Suppressor macrophage treated with lipopolysaccharide for 1 hour (primary cell): ENCODE results near the gene SYTL5.

Source experiments
- DNase-seq, 3 donors: peaks; one replicate each; pipeline ENCODE4 v3.0.0-alpha.2; 2020 to 2022

Gene SYTL5

DNA sequence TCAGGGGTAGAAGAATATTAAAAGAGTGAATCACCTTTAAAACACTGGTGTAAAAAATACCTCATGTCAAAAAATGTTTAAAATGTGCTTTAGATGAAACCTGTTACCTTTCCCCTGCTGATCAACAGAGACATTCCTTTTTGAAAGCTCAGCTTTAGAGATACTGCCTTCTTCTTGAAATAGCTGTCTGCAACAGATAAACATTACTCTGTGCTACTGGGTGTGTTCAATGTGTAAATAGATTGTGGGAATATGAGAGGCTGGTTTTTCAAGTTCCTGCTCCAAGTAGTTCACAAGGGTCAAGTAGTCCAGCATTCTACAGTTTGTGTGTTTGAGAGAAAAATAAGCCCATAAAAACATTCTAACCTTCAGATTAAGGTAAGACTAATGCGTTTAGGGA, at the start of gene SYTL5:
SYTL5 (plus strand) TSS at position 263 of the 400 bp plus-strand sequence. CDS start 27,337 bp downstream, outside the sequence.
- DNase-seq, result no peak

DNA sequence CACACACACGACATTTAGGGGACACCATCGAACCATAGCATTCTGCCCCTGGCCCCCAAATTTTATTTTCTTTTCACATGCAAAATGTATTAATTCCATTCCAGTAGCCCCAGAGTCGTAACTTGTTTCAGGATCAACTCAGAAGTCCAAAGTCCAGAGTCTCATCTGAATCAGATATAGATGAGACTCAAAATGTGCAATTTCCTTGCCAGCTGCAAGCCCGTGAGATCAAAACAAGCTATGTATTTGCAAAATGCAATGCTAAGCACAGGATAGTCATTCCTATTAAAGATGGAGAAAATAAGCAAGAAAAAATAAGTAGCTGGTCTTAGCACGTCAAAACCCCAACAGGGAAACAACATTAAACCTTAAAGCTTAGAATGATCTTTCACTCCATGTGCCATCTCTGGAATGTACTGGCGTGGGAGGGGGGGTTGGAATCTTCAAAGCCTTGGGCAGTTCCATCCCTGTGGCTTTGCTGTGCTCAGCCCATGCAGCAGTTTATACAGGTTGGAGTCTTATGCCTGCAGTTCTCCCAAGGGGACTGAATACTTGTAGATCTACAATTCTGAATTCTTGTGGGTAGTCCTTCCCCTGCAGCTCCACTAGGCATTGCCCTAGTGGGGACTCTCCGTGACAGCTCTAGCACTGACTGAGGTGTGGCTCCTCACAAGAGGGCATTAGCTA, 47.7 kb upstream of the SYTL5 start:
- DNase-seq, result no peak

DNA sequence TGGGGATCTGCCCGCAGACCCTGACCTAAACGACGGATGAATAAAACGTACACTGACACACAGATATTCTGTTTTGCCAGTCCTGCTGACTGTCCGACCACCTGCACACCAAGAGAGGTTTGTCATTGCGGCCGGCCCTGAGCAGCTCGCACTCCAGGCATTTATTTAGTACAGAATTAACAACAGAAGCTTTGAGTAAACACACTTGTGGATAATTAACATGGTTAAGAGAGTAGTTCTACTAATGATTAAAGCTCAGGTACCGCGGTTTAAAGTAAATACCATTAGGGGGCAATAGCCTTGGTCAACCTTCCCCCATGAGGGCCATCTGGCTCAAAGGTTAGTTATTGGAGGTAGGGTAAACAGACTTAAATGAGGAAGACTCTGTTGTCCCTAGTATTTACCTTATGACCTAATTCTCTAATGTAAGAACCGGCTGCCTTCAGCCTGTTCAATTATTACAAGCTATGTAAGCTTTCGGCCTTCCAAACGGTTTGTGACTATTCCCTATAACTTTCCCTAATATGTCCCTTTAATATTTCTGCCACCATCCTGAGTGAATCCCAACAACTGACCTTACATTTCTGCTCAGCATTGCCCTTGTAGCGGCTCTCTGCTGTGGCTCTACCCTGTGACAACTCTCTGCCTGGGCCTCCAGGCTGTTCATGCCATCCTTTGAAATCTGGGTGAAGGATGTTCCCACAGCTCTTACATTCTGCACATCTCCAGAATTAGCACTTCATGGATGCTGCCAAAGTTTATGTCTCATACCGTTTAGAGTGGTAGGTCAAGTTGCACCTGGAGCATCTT, 46.9 kb upstream of the SYTL5 start:
- no peak for DNase-seq

DNA sequence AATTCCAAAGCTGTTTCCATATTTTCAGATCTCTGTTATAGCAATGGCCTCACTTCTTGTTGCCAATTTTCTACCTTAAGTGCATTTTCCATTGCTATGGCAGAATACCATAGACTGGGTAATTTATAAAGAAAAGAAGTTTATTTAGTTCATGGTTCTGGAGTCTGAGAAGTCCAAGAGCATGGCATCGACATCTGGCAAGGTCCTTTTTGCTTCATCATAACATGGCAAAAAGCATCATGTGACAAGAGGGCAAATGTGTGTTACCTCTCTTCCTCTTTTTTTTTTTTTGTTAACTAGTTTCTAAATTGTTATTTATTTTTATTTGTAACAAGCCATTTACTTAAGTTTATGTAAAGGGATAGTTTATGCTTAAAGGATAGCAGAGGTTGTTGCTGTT, 45.2 kb upstream of the SYTL5 start:
- DNase-seq, result no peak

DNA sequence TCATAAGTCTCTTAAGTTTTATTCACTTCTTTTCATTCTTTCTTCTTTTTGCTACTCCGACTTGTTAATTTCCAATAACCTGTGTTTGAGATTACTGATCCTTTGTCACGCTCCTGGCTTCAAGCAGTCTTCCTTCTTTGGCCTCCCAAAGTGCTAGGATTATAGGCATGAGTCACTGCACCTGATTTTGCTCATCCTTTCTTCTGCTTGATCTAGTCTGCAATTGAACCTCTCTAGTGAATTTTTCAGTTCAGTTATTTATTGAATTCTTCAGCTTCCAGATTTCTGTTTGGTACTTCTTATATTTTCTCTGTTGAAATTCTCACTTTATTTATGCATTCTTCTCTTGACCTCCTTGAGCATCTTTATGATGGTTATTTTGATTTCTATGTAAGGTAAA, 38.6 kb upstream of the SYTL5 start:
- no peak for DNase-seq

DNA sequence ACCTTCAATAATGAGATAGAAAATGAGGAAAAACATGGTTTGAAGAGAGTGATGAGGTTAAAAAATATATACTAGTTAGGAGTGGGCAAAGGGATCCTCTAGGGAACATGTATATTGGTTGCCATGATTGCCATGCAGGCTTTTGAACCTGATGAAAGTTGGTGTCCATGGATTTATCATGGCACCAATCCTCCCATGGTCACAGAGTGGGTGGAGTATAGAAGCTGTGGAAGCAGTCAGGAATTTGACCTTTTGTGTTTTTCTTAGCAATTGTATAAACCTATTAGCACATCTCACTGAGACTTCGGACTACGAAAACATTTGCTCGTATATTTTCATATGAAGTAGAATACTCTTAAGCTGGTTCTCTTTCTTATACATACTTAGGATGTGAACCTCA, 30.9 kb upstream of the SYTL5 start:
- DNase-seq, result no peak

DNA sequence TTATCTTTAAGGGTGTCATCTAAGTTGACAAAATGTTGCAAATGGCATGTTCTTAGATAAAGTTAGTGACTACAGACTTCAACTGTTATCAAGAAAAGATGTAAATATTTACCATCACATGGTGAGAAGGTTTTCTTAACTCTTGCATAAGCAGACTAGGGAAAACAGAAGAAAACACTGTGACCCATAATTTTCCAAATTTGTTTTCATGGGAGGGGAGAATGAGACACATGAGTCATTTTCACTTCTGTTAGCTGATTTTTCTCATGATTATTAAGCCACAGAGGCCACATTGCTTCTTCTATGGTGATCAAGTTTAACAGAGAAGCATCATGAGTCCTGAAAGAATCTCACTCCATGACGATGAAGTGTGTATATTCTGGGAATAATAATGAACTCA, 30.2 kb upstream of the SYTL5 start:
- DNase-seq, result no peak

DNA sequence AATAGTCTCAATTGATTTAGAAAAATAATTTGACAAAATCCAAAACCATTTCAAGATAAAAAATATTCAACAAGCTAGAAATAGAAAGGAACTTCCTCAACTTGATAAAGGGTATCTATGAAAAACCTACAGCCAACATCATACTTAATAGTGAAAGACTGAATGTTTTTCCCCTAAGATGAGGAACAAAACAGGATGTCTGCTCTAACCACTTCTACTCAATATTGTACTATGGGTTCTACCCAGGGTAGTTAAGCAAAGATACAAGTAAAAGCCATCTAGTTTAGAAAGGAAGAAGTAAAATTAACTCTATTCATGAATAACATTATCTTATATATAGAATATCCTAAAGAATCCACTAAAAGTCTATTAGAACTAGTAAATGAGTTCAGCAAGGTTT, 21.5 kb upstream of the SYTL5 start:
- DNase-seq, result no peak

DNA sequence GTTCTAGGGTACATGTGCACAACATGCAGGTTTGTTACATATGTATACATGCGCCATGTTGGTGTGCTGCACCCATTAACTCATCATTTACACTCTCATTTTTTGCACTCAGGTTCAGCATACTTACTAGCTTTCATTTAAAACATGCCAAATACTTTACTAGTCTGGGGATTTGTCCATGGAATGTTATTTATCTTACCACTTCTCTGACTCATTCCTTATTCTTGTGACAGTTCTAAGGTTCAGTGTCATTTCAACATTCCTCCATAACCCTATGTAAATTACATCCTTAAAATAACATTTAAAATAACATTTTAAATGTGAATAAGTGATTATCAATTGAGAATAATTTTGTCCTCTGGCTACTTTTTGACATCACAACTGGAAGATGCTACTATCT, 19.5 kb upstream of the SYTL5 start:
- no peak for DNase-seq

DNA sequence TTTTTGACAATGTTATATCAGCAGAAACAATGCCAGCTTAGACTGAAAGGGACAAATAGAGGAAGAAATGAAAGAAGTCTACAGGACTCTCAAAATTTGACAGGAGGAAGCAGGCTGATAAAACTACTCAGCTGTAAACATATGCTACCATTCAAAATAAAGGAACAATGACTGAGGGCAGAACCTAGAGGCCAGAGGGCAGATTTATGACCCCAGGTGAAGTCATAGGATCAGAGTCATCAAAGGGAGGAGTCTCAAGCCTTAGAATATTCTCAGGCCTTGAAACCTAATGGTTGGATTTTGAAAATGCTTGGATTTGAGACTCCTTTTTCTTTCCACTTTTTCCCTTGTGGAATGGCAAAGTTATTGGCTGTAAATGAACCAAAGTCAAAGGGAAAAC, 17.0 kb upstream of the SYTL5 start:
- no peak for DNase-seq

DNA sequence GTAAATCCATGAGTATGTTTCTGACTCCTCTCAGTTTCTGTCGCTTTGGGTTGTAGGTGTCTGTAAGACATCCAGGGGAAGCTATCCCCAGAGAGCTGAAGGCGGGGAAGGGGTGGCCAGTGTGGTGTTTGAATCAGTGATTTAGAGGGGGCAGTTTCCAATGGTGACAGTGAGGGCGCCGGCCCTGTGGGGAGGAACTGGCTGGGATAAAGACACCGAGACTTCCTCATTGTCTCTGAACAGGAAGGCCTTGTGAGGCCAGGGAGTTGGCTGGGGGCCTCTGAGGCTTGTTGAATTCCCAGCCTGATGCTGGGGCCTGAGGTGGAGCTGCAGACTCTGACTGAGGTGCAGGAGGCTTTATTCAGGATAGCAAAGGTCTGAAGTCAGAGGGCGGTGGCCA, 15.1 kb upstream of the SYTL5 start:
- peak in 2 of 3 donors; percentile 3 to 18 for DNase-seq

DNA sequence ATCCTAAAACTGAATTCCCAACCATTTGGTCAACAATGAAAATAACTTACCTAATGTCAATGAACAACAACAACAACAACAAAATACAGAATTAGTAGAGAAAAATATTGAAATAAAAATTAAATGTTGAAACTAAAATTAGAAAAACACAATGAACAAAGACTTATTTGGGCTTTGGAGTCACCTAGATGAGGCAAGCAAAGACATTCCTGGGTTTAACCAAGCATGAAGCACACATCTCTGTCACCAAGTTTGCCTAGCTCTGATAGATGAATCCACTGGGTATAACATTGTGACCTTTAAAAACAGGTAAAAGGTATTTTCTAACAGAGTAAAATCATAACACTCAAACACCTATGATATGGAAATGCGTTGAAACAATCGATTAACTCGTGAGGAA, 13.2 kb upstream of the SYTL5 start:
- DNase-seq, result no peak

DNA sequence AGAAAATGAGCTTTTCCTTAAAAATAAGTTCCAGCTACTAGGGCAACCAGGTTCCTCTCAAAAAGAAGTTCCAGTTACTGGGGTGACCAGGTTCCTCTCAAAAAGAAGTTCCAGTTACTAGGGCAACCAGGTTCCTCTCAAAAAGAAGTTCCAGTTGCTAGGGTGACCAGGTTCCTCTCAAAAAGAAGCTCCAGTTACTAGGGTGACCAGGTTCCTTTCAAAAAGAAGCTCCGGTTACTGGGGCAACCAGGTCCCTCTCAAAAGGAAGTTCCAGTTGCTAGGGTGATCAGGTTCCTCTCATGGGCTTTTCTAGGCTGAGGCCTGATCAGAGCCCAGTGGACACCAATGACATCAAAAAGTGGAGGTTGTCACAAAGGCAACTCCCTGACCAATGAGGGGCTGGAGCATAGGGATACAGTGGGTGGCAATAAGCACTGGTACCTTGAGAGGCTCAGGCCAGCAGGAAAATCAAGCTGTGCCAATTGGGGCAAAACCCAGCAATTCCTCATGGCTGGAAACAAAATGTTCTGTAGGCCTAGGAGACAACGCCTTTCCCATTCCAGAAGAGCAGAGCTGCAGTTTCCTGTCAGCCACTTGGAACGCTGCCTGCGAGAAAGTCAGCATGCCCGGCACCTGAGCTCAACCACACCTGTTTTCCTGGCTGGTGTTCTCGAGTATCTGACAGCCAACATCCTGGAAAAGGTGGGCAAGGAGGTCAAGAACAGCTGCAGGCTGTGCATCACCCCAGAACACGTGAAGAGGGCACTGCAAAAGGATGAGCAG, 12.3 kb upstream of the SYTL5 start:
- no peak for DNase-seq

DNA sequence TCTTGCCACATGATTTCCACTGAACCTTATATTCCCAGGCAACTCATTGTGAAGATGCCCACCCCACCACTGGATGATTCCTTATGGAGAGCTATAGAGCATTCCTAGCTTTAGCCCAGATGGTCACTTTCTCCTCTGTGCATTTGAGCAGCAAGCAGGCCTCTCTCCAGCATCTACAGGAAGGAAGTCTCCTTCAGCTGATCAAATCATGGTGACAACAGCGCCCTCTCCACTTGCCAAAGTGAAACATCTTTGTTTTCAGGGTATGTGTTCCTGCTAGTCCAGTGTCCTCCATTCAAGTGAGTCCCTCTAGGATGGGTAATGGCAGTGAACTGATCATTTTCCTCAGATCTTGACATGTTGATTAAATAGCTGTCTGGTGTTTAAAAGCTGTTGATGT, 10.9 kb upstream of the SYTL5 start:
- DNase-seq, result no peak

DNA sequence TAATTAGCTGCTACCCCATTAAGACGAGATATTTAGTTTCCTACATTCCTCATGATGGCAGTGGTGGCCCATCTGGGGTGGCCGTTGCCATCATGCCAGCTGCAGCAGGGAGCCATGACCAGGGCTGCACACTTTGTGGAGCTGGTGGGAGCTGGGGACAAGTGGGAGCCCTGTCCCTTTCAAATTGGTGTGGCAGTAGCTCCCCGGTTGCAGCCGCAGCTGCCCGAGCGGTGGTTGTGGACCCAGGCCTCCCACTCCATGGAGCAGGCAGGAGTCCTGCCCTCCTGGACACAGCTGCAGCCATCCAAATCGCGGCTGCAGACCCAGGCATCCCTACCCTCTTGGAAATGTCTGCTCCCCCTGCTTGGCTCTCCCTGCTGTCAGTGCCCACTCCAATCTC, 9.3 kb upstream of the SYTL5 start:
- no peak for DNase-seq

DNA sequence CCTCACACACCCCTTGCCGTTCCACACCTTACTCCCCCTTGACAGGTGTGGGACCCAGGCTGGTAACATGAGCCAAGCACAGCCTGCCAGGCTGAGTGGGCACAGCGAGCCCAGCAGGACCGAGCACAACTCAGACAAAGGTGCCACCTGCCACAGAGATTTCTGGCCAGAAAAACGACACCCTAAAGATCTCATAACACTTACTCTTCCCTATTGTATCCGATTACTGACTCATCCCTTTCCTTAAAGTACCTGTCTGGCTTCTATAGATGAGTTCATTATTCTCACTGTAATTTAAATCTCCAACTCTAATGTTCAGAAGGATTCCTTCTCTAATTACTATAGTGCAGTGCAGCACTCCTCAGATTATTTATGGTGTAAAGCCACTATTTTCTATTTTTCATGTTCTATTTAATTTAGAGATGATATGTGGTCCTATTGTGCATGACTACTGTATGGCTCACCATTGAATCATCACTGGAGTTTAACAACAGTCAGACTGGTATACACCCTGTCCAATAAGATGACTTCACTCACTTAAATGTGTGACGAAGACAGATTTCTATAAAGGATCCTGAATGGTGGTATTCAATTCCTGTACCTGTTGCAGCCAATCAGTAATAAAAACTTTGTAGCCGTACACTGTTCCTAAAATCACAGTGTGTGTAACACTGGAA, 7.6 kb upstream of the SYTL5 start:
- no peak for DNase-seq

DNA sequence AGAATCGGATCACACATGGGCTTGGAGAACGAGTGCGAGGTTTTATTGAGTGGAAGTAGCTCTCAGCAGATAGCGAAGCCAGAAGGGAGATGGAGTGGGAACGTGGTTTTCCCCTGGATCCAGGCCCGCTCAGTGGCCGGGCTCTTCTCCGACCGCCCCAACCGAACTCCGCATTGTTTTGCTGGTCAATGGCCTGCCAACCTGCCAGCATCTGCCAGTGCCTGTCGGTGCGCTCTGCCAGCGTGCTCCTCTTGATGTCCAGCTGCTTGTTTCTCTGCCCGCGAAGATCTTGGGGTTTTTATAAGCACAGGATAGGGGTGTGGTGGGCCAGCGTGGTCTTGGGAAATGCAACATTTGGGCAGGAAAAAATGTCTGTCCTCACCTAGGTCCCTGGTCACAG, 5.6 kb upstream of the SYTL5 start:
- DNase-seq, result no peak

DNA sequence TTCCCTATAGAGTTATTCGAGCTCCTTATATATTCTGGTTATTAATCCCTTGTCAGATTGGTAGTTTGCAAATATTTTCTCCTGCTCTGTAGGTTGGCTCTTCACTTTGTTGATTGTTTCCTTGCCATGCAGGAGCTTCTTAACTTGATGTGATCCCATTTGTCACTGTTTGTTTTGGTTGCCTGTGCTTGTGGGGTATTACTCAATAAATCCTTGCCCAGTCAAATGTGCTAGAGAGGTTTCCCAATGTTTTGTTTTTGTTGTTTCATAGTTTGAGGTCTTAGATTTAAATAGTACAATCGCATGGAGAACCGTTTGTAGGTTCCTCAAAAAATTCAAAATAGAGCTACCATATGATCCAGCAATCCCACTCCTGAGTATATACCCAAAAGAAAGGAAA, 2.3 kb upstream of the SYTL5 start:
- DNase-seq, result no peak

DNA sequence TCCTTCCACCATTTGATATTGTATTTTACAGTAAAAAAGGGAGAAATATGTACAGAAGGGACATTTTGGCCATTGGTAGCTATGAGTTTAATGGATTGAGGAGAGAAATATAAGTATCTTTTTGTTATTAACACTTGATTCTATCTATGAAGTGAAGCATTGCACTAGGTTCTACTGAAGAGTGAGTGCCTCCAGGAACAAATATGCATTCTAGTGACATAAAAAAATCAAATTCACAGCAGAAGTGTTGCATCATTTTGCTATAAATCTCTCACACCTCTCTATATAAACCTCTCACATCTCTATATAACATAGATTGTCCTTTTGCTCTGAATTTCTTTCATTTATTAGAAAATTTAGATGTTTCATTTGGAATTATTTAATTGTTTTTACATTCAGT, 425 bp downstream of the SYTL5 start:
- DNase-seq, result no peak

DNA sequence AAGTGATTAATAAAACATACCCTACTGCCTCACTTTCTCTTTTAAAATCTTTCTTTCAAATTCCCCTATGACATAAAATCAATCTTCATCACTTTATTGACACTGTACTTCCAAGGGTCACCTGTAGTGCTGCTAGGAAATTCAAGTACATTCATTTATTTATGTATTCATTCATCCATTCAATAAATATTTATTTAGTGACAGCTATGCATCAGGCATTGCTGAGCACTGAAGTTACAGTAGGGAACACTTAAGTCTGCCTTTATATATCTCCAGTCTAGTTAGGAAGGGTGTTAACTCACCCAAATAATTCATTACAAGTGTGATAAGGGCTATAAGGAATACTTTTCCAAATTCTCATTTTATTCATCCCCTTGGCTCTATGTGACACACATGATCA, 2.3 kb downstream of the SYTL5 start:
- no peak for DNase-seq

DNA sequence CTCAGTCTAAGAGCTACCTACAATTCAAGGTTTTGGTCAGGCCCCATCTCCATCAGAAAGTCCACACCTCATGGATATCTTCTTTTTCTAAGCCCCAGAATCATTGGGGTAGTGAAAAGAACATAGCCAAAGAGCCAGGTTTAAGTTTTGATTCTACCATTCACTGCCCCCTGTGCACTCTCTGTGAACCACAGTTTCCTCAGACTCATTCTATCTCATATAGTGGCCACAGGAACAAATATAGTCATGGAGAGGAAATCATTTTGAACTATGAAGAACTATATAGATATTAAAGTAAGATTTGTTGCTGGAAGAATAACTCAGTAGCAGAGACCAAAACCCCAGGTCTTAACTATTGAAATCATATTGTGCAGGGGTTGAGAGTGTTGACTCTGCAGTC, 3.3 kb downstream of the SYTL5 start:
- DNase-seq, result no peak

DNA sequence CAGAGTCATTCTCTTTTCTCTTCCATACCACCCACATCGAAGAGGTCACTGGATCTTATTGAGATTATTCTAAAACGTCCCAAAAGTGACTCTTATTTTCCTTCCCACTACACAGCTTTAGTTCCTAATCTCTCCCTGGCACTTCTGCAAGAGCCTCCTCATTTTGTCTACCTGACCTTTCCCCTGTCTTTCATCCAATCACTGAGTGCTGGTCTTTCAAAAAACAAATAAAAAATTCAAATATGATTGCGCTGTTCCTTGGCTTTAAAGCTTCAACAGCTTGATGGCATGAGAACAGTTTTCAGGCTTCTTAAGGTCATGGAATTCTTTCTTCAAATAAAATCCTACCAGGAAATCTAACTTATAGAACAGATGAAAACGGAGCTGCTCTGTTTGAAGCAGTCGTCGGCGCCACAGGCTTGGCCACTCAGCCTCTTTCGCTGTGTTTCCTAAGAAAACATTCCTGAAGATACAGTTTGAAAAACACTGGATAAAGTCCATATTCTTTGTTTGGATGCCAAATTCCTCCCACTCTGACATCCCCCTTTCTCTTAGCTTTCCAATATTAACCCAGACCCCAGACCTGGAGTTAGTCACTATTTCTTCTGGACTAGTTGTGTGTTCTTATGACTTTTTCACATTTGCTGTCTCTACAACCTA, 12.5 kb downstream of the SYTL5 start:
- DNase-seq, result no peak

DNA sequence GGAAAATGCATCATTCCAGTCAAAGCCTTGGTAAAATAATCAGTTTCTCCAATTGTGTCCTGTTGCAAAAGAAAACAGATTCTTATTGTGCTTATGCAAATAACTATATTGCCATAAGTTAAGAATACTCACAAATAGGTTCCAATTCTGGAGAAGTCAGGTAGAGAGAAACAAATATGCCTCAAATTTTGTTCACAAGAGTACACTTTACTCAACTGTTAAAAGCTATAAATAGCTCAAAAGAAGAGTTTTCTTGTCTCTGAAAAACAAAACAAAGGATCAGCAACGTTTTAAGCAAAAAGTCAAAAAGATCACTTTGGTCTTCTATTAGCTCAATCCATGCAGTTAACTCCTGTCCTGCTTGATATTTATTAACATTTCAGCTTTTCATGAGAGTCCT, 21.9 kb downstream of the SYTL5 start:
- no peak for DNase-seq
